ENCODE data around the gene ARHGEF28. TPM values are rescaled to one million over a fixed set of nuclear protein-coding genes. Genes with fewer than 3 reads are reported as not detected.

Gene ARHGEF28
- total RNA-seq, 1 donor from 2014 or later = 3.5 TPM

DNA sequence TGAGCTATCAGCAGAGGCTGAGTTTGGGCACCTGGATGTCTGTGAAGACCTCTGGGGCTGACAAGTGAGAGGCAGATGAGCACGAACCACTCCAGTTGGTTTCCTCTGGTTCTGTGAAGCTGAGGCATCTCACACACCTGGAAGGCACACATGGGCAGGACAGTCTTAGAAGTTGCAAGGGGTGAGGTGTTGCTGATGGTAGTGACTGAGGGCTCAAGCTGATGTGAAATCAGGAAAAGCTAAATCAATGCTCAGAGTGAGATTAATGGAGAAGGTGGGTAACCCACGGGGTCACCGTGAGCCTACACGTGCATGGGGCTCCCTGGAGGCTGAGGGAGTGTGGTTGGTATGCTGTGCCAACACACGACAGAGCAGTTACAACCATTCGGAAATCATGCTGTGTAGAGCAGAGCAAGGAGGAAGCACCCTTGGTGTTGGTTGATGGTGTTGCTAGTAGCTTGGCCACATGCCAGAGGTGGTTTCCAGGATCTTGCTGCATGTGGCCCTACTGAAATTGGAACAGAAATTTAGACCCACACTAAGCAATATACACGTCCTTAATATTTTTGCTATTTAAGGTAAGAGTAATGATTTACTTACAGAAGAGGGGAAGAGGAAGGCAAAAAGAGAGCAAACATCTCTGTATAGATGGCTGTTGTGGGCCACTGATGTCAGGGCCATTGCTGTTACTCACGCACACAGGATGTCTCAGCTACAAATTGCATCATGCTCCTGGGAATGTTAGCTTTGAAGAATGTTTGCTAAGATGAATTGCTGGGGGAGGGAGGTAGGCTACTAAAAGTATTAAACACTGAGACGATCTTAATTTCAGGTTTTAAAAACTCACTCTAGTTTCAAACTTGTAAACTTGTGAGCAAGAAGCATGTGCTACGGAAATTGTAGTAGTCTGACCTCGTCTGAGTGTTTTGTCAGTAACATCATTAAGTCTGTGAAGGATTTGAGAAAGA lies 170.5 kb downstream of the ARHGEF28 start:
- intact Hi-C loops (cut with micrococcal nuclease) = no loop called here
- ATAC-seq = peak; percentile 64
- DNase-seq = peak; percentile 53

DNA sequence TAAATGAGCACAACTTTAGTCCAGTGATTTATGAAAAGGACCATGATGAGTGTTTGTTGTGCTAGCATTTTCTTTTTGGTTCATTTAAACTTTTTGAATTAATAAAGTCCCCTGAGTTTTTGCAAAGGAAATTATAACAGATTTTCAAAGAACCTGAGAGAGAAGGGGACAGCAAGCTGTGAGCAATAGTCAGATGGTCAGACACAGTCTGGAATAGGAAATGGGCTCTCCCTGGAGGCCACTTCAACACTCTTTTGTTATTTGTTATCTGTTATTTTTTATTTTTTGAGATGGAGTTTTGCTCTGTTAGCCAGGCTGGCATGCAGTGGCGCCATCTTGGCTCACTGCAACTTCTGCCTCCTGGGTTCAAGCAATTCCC lies 171.1 kb downstream of the ARHGEF28 start:
- intact Hi-C loops (cut with micrococcal nuclease) = no loop called here
- no peak for DNase-seq
- no peak for ATAC-seq

DNA sequence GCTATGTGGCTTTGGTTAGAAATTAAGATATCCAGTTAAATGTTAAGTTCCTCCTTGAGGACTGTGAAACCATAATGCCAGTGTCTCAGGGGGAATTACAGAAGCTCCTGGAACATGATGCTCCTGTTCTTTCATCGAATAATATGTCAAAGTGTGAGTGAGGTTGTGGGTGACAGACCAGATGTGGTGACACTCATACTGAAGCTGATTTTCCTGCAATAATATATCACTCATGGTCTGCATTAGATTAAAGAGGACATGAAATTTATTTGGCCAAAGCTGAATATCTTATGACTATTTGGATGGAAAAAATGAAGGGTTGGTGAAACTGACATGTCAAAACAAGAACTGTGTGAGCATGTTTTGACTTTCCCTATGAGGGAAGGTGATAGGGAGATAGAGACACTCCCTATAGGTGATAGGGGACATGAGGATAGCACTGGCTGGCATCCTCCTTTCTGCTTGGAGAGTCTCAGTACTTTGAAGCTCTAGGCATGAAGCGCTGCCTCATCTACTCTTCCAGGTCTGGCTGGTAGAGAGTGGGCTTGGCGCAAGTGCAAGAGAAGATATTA lies 173.5 kb downstream of the ARHGEF28 start:
- intact Hi-C loops (cut with micrococcal nuclease) = no loop called here
- DNase-seq (no peak), ATAC-seq (no peak)

DNA sequence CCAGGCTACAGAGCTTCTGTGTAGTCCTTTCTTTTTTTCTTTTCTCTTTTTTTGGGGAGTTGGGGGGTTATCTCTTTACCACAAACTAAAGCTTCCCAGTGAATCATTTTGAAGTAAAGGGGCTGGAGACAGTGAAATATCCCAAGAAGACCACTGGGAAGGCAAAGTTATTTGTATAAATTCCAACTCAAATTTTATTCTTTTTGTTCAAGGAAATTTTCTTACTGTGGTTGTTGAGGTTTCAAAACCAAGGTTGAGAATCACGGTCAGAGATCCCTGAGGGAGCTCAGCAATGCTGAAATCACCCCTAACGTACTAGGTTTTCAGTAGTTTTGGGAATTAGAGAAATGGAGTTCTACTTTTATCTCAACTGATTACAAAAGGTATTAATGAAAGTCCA lies 175.7 kb downstream of the ARHGEF28 start:
- intact Hi-C loops (cut with micrococcal nuclease) = no loop called here
- no peak for ATAC-seq
- DNase-seq = no peak

DNA sequence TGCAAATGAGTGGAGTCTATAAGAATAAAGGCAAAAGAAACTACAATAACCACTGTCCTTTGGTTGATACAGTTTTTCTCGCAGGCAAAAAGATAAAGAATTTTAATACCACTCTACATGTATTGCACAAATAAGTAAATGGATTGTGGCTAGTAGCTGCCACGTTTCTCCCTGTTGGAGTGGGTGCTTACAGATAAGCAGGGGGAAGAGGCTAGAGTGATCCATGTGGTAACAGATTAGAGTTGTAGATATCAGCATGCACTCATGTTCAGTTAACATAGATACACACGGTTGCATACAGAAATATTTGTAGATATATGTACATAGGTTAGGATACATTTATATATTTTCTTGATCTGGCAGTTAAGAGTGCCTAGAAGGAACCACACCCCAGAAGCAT lies 179.5 kb downstream of the ARHGEF28 start:
- intact Hi-C loops (cut with micrococcal nuclease) = no loop called here
- DNase-seq (no peak), ATAC-seq (no peak)

DNA sequence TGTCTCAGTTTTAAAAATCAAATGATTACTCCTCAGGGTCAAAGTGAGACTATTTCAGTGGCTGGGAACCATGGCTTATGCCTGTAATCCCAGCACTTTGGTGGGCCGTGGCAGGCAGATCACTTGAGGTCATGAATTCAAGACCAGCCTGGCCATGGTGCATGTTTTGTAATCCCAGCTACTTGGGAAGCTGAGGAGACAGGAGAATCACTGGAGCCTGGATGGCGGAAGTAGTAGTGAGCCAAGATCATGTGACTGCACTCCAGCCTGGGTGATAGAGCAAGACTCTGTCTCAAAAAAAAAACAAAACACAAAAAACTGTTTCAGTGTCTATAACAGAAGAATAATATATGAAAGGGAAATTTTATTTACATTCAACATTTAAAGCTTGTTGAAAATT lies 182.9 kb downstream of the ARHGEF28 start:
- ATAC-seq (no peak), DNase-seq (no peak)
- intact Hi-C loops (cut with micrococcal nuclease) = no loop called here

DNA sequence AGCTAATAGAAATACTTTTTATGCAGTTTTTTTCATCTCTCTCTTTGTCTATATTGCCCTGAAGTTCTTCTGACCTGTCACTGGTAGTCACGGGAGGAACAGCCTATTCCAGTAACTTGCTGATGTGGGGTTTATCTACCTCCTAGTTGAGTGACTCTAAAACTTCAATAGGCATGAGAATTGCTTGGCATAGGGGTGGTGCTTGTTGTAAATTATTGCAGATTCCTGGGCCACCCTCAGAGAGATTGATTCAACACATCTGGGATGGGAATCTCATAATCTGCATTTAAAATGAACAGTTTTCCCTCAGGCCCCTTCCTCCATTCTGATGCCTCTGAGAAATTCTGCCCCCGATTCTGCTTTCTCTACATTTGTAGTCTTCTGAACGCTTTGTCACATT lies 184.4 kb downstream of the ARHGEF28 start:
- DNase-seq (no peak), ATAC-seq (no peak)
- intact Hi-C loops (cut with micrococcal nuclease) = no loop called here

DNA sequence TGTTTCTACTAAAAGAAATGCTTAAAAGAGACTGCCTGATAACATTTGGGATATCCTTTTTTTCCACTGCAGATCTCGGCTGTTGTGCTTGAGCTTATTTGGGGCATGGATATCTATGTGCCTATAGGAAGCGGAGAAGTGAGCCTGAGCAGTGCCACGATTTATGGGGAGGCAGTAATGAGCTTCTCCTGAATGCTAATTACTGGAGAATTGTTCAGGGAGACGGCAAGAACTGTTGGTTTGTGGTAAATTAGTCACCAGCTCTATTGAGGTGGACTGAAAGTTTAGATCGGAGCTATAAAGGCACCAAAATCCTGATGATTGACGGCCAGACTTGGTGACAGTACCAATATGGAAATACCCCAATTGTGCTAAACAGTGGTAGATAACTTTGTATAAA lies 186.5 kb downstream of the ARHGEF28 start:
- intact Hi-C loops (cut with micrococcal nuclease) = no loop called here
- ATAC-seq (no peak), DNase-seq (no peak)

DNA sequence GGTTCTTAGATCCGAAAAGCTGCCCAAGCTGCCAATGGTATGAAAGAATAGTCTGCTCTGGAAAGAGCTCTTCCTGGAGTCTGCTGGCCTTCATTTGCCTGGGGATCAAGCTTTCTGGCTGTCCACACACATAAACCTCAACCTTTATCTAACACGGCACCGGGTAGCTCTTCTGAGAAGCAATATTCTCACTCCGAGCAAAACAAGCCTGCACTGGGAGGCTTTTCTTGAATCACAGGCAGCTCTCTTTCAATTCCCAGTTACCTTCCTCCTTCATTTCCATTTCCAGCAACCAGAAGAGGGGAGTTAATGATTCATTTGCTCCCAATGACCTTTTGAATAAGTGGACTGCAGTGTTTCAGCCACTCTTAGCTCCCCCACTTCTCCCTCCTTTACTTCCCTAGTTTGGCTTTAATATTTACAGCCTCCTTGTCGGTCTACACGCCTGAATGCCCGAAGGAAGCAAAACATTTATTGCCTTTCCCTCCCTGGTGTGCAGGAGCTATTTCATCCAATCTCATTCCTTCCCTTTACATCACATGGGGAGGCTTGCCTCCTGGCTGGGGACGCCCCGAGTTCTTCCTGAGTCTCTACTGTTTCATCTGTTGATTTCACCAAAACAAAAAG lies 187.1 kb downstream of the ARHGEF28 start:
- intact Hi-C loops (cut with micrococcal nuclease) = no loop called here
- DNase-seq (no peak), ATAC-seq (no peak)

DNA sequence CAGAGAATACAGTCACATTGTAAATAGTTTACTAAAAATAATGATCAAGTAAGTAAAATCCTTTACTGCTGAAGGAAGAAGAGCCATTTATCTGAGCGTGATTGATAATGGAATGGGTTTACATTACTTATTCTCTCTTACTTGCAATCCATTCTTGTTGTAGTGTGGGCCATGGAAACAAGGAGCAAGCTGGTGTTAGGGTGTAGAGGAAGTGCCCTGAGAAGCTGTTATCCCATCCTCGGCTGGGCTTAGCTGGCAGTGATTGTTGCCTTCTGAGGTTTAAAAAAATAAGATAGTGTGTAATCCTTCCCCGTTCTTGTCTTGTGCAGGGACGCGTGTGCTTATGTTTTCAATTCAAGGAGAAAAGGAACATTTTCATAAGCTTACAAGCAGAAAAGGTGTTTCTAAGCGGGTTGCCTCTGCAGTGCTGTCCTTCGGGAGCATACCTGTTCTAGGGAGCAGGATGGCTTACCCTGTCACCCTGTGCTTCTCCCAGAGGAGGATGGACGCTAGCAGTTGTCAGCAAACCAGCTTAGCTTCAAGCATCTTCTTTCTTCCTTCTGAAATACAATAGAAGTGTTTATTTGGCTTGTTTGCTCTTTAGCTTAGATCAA lies 188.3 kb downstream of the ARHGEF28 start:
- intact Hi-C loops (cut with micrococcal nuclease) = no loop called here
- ATAC-seq = no peak

DNA sequence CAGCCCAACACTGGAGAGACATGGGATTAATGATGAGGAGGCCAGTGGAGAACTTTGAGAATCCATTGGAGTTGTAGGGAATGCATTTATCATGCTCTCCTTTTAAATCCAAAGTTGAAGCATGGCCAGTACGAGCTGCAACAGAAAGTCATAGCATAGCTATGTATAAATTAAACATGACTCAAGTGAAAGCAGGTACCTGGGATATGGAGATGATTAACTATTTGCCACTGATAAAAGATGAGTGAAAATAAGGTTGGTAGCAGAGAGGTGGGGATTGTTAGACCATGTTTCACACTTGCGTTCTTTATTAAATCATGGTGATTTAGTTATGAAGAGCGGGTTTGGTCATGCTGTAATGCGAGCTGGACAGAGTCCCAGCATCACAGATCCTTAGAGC lies 189.6 kb downstream of the ARHGEF28 start:
- no peak for DNase-seq
- intact Hi-C loops (cut with micrococcal nuclease) = no loop called here
- no peak for ATAC-seq

More for the DNA sequence above, 188.3 kb downstream of the ARHGEF28 start:
- no peak for DNase-seq

DNA sequence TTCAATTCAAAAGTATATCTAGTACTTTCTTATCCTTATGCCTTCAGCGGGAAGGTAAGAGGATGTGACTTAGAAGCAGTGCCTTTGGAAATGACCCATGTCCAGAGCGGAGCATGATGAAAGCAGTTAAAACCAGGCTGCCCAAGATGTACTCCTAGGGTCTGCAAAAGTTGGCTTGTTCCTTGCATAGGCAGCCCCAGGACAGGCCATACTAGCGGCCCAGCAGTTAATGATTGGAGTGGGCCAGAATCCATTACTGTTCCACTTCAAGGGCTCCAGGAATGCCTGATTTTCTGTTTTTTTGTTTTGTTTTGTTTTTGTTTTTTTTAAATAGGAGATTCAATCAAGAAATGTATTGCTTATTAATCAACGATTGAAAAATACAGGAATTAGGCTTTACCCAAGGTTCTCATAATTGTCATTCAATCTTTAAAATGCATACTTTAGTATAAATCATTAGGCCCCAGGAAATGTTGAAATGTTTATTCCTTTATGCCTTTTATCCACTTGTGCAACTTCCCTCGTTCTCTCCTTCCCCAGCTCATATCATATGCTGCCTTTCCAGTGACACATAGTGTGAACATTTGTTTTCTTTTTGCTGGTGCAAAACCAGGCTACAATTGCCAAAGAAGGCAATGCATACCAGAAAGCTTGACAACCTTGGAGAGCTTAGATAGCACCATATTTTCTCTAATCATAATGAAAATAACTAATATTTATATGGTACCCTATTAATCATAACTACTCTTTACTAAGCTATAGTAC lies 190.8 kb downstream of the ARHGEF28 start:
- ATAC-seq = no peak
- DNase-seq = no peak
- intact Hi-C loops (cut with micrococcal nuclease) = no loop called here

DNA sequence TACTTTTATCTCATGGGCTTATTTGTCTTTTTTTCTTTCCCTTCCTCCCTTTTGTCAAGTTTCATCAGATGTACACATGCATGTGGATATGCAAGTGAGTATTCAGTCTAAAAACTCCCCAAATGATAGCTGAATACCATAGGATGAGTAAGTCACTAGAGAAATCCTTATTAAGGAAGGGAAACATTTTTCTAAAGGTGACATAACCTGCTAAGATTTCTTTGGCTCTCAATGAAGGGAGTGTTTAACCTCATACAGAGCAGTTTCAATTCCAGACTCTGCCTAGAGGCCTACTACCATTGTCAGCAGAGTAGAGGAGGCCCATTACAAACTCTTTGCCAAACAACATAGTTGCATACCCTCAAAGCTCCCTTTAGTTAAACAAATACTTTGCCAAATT lies 192.4 kb downstream of the ARHGEF28 start:
- ATAC-seq (no peak), DNase-seq (no peak)
- intact Hi-C loops (cut with micrococcal nuclease) = no loop called here

DNA sequence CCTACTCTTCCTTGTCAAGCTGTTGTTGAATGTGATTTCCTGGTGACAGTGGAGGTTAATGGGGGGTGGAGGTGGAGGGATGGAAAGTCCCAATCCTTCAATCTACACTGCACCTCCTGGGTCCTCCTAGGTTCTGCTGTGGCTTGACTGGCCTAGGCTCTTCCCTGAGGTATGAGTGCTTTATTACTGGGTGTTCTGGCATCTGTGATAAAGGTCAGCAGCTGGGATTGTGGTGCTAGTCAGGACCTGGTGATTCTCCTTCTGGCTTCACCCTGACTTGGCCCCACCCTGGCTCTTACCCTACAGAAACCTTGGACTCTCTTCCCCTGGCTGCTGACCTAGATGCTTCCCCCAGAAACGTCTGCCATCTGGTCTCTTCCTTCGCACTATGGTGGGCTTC lies 194.3 kb downstream of the ARHGEF28 start:
- intact Hi-C loops (cut with micrococcal nuclease) = no loop called here
- no peak for DNase-seq
- no peak for ATAC-seq

DNA sequence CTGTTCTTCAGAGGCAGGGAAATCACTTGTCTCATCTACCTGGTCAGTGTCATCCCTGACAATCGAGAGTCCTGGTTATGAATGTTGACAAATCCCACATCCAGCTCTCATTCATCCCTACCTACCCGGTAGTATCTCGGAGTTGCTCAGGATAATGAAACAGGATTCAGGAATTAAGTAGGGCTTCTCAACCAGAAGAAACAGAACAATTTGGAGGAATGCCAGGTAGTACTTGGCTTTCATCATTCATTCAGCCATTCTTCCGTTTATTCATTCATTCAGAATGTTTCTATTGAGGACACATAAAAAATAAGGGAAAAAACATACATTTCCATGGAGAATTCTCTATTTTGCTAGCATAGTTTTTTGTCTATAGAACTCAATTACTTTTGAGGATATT lies 195.0 kb downstream of the ARHGEF28 start:
- intact Hi-C loops (cut with micrococcal nuclease) = no loop called here
- ATAC-seq = no peak
- no peak for DNase-seq

DNA sequence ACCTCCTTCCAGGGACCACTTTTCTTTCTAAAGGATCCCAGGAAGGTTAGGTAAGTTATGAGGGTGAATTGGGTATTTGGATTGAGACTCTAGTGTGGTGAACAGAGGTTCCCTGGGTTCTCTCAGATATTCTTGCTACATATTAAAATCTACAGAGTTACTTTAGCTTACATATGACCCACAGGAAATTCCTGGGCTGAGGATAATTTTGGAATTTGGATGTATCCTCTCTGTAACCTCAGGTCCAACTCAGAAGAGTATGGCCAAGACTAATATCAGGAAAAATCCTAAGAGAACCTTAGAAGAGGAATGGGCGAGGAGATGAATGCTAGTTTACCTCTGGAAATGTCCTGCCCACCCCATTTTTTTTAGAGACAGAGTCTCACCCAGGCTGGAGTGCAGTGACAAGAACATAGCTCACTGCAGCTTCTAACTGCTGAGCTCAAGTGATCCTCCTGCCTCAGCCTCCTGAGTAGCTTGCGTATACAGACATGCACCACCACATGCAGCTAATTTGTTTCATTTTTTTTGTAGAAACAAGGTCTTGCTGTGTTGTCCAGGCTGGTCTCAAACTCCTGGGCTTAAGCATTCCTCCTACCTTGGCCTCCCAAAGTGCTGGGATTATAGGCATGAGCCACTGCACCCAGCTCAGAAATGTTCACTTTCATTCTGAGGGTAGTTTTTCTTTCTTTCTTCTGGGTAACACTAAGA lies 196.4 kb downstream of the ARHGEF28 start:
- DNase-seq = no peak
- ATAC-seq = no peak
- intact Hi-C loops (cut with micrococcal nuclease) = no loop called here

DNA sequence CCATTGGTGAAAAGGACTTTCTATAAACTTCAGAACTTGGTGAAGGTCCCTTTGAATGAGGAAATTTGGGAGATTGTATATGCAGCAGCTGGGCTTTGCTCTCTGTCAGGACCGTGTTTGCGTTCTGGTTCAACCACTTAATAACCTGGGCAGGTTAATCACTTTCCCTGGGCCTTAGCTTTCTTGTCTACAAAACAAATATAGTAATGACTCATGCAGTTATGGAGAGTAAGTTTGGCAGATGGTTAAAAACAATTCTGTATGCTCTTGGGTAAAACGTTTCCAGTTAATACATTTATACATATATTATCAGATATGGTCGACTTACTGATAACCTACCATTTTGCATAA lies 197.0 kb downstream of the ARHGEF28 start:
- ATAC-seq = no peak
- no peak for DNase-seq
- intact Hi-C loops (cut with micrococcal nuclease) = no loop called here

DNA sequence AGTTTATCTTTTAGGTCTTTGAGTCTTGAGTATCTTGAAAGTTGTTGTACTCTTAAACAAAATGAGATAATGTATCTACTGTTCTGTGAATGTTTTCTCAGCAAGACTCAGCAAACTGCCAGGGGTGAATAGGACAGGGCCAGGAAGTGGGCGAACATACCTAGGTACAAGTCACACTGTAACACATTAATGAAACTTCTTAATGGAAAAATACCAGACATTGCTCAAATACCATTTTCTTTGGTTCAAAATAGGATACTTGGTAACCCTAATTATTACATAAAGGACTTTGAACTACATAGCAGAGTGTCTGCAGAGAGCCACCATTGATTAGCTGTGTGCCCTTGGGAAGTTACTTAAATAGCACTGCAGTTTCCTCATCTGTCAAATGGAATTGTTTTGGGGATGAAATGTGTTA lies 197.5 kb downstream of the ARHGEF28 start:
- intact Hi-C loops (cut with micrococcal nuclease) = no loop called here
- no peak for DNase-seq
- ATAC-seq = no peak

DNA sequence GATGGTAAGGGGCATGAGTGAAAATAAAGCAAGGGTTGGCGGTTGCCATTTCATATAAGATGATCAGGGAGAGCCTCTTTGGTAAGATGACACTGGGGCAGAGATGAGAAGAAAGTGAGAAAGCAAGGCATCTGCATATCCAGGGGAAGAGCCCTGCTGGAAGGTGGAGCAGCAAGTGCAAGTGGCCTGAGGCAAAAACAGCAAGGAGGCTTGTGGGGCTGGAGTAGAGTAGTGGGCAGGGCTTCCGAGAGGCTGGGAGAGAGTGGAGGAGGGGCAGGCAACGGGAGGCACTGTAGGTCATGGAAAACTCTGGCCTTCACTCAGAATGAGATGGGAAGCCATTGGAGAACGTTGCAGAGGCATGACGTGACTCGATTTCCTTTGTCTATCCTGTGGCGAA lies 199.2 kb downstream of the ARHGEF28 start:
- intact Hi-C loops (cut with micrococcal nuclease) = no loop called here
- ATAC-seq (no peak), DNase-seq (no peak)
